Measurements from ENCODE around the gene KANSL1L.

Gene KANSL1L

GRCh38 chr2:209973328-209973727, 197.9 kb downstream of the KANSL1L start:
- no peak for DNase-seq (ENCODE audit: low spot score)
- Histone ChIP-seq H3K4me3 (no peak overlapping the region), H3K27ac (no peak overlapping the region)
- no peak for TF ChIP-seq CTCF (IDR thresholded peaks at IDR 0.05)
